DOHH2 (cell line): ENCODE data around the gene CARS2.
A peak's percentile ranks its signal among the peaks of the same experiment; 100 is the strongest.

ENCODE experiments used
- H3F3A ChIP-seq: fragments of 200-600 bp; sonication (generic), shearing (Covaris generic); 2 replicates; pipeline ENCODE4 v1.6.0; 2016; ENCODE audit warnings: antibody characterized with exemption, mild to moderate bottlenecking; ENCODE audit not compliant: control insufficient read depth, insufficient read depth
- H3K27ac ChIP-seq: fragments of 200-600 bp; sonication (generic); 2 replicates; pipeline ENCODE4 v1.5.1; 2014; ENCODE audit warnings: low read depth, mild to moderate bottlenecking, low read length, moderate library complexity
- H3K27me3 ChIP-seq: fragments of 200-600 bp; sonication (generic); 2 replicates; pipeline ENCODE4 v1.6.1; 2014; ENCODE audit warnings: mild to moderate bottlenecking, low read length, mixed read lengths; ENCODE audit not compliant: control insufficient read depth
- H3K36me3 ChIP-seq: fragments of 200-600 bp; sonication (generic); 2 replicates; pipeline ENCODE4 v1.6.1; 2014; ENCODE audit warnings: mild to moderate bottlenecking, low read length, moderate library complexity, mixed read lengths; ENCODE audit not compliant: control insufficient read depth
- H3K4me1 ChIP-seq: fragments of 200-600 bp; sonication (generic); 2 replicates; pipeline ENCODE4 v1.6.1; 2014; ENCODE audit warnings: mild to moderate bottlenecking, low read length, mixed read lengths; ENCODE audit not compliant: control insufficient read depth
- H3K4me2 ChIP-seq: fragments of 200-600 bp; sonication (generic); 2 replicates; pipeline ENCODE4 v1.6.0; 2014; ENCODE audit warnings: mild to moderate bottlenecking, low read length, moderate library complexity
- H3K4me3 ChIP-seq: fragments of 200-600 bp; sonication (generic); 2 replicates; pipeline ENCODE4 v1.5.1; 2014; ENCODE audit warnings: mild to moderate bottlenecking, low read length, mixed read lengths
- H3K79me2 ChIP-seq: fragments of 200-600 bp; sonication (generic); 2 replicates; pipeline ENCODE4 v1.6.1; 2014; ENCODE audit warnings: mild to moderate bottlenecking, low read length, mixed read lengths; ENCODE audit not compliant: control insufficient read depth
- H3K9me2 ChIP-seq: fragments of 200-600 bp; sonication (generic); replicated peaks from 2 replicates; pipeline ENCODE4 v1.6.1; 2014; ENCODE audit warnings: mild to moderate bottlenecking, low read length, mixed read lengths; ENCODE audit not compliant: control insufficient read depth
- H3K9me3 ChIP-seq: fragments of 200-600 bp; sonication (generic); 2 replicates; pipeline ENCODE4 v1.6.1; 2014; ENCODE audit warnings: antibody characterized with exemption, low read length, mixed read lengths; ENCODE audit not compliant: control insufficient read depth, insufficient read depth
- H4K20me1 ChIP-seq: fragments of 200-600 bp; sonication (generic); 2 replicates; pipeline ENCODE4 v1.6.0; 2014; ENCODE audit warnings: low read depth, mild to moderate bottlenecking, antibody characterized with exemption, low read length, moderate library complexity; ENCODE audit not compliant: control insufficient read depth, insufficient read depth
- EZH2phosphoT487 ChIP-seq: fragments of 200-600 bp; sonication (generic); IDR thresholded peaks from 2 replicates; pipeline ENCODE4 v1.6.1; 2017; ENCODE audit warnings: borderline replicate concordance, mild to moderate bottlenecking, antibody characterized with exemption, low read length, moderate library complexity, mixed read lengths
- TF ChIP-seq, protein P1 (sequence below): fragments of 200-600 bp; sonication (generic); IDR thresholded peaks from one replicate; pipeline ENCODE4 v1.5.1; 2014; ENCODE audit warnings: antibody characterized with exemption, mild to moderate bottlenecking, low read depth, low read length; ENCODE audit not compliant: poor library complexity, severe bottlenecking

The CARS2 gene

DNA sequence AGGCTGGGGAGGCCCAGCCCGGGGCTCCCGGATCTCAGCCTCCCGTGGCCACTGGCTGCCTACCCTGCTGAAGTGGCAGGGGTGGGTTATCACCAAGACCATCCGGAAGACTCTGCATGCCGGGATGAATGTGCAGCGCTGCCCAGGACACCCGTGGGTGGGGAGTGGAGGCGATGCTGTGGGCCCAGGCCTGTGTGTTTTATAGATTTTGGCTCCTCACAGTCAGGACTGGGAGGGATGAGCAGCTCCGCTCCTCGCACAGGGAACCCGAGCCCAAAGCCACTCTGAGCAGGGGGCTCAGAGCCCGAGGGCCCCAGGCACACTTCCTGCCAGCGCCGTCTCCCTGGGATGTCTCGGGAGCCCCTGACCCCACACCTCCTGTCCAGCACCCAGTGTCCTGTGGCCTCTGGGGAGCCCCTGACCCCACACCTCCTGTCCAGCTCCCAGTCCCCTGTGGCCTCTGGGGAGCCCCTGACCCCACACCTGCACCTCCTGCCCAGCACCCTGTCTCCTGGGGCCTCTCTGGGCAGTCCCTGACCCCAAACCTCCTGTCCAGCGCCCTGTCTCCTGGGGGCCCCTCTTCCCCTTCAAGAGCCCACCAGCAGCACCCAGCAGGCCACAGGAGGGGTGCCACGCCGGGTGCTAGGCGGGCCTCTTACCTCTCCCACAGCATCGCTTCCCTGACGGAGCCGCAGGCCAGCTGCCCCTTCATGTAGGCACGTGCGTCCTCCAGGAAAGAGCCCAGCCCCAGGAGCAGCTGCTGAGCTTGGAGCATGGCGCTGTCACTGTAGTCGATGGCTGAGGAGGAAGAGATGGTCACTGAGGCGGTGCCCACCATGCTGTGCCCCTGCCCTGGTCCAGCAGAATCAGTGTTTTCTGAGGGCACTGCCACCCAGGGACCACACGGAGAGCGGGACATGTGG is 59.2 kb downstream of the CARS2 start:
- H3K4me2 ChIP-seq = no peak overlapping the region
- no peak overlapping the region for H3K27ac ChIP-seq
- no peaks in the 10 kb centered on the region for H3K9me2 ChIP-seq

GRCh38 chr13:110645750-110646149 is 60.2 kb downstream of the CARS2 start:
- H3K36me3 ChIP-seq = peaks cover 60% of the 10 kb centered on the region
- H3K27ac ChIP-seq = no peak overlapping the region
- TF ChIP-seq EZH2phosphoT487 = no peak
- TF ChIP-seq, protein P1, sequence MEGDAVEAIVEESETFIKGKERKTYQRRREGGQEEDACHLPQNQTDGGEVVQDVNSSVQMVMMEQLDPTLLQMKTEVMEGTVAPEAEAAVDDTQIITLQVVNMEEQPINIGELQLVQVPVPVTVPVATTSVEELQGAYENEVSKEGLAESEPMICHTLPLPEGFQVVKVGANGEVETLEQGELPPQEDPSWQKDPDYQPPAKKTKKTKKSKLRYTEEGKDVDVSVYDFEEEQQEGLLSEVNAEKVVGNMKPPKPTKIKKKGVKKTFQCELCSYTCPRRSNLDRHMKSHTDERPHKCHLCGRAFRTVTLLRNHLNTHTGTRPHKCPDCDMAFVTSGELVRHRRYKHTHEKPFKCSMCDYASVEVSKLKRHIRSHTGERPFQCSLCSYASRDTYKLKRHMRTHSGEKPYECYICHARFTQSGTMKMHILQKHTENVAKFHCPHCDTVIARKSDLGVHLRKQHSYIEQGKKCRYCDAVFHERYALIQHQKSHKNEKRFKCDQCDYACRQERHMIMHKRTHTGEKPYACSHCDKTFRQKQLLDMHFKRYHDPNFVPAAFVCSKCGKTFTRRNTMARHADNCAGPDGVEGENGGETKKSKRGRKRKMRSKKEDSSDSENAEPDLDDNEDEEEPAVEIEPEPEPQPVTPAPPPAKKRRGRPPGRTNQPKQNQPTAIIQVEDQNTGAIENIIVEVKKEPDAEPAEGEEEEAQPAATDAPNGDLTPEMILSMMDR = no peak
- H3K4me3 ChIP-seq = no peak overlapping the region
- no peaks in the 10 kb centered on the region for H4K20me1 ChIP-seq
- no peaks in the 10 kb centered on the region for H3F3A ChIP-seq
- H3K79me2 ChIP-seq = no peaks in the 10 kb centered on the region
- no peaks in the 10 kb centered on the region for H3K9me2 ChIP-seq
- no peak overlapping the region for H3K4me2 ChIP-seq
- H3K4me1 ChIP-seq = peaks cover 20% of the 10 kb centered on the region
- no peaks in the 10 kb centered on the region for H3K27me3 ChIP-seq
- no peaks in the 10 kb centered on the region for H3K9me3 ChIP-seq

More for the DNA sequence above, 59.2 kb downstream of the CARS2 start:
- Histone ChIP-seq H3K27me3 (no peaks in the 10 kb centered on the region), H4K20me1 (no peaks in the 10 kb centered on the region), H3K4me3 (no peak overlapping the region), H3F3A (no peaks in the 10 kb centered on the region), H3K79me2 (no peaks in the 10 kb centered on the region), H3K9me3 (no peaks in the 10 kb centered on the region), H3K36me3 (peaks cover 55% of the 10 kb centered on the region), H3K4me1 (peaks cover 20% of the 10 kb centered on the region)
- no peak for TF ChIP-seq EZH2phosphoT487
- TF ChIP-seq, protein P1 = no peak

- Histone ChIP-seq H4K20me1 (no peaks in the 10 kb centered on the region), H3K4me1 (peaks cover 20% of the 10 kb centered on the region), H3K9me2 (no peaks in the 10 kb centered on the region), H3K4me2 (no peak overlapping the region), H3K79me2 (no peaks in the 10 kb centered on the region), H3K27ac (no peak overlapping the region), H3F3A (peaks cover 1% of the 10 kb centered on the region; the same call in 1 of the 2 replicates), H3K36me3 (peaks cover 61% of the 10 kb centered on the region), H3K27me3 (no peaks in the 10 kb centered on the region), H3K9me3 (no peaks in the 10 kb centered on the region), H3K4me3 (no peak overlapping the region)
- no peak for TF ChIP-seq EZH2phosphoT487
- TF ChIP-seq, protein P1 = peak; percentile 30
These were observed 60.9 kb downstream of the CARS2 start for GRCh38 chr13:110644892-110645521.
